GM19438 (cell line): ENCODE results near the gene WDR81.
"Not testable (repeated sequence)": the region's sequence is repeated elsewhere in the genome, so short reads cannot be mapped to it uniquely, and the experiment has no call there.

ENCODE experiments used
- ATAC-seq: cut with Tn5 transposase; IDR thresholded peaks from one replicate; pipeline ENCODE4 v1.9.1; 2021; ENCODE audit warnings: low read depth; ENCODE audit not compliant: unreplicated experiment

WDR81 gene

GRCh38 chr17:1752425-1753262 lies 28.1 kb downstream of the WDR81 start:
- ATAC-seq, result no peak

- ATAC-seq, result no peak
These were observed 29.4 kb downstream of the WDR81 start for GRCh38 chr17:1753767-1754429.

- ATAC-seq, result no peak
These were observed 30.1 kb downstream of the WDR81 start for GRCh38 chr17:1754430-1755112.

- no peak for ATAC-seq
These were observed 30.8 kb downstream of the WDR81 start for GRCh38 chr17:1755252-1755826.

GRCh38 chr17:1755827-1756262 lies 31.3 kb downstream of the WDR81 start:
- no peak for ATAC-seq

GRCh38 chr17:1758807-1759206 lies 34.3 kb downstream of the WDR81 start:
- no peak for ATAC-seq

GRCh38 chr17:1759529-1759928 lies 35.0 kb downstream of the WDR81 start:
- no peak for ATAC-seq

GRCh38 chr17:1762233-1762900 lies 37.9 kb downstream of the WDR81 start:
- ATAC-seq, result no peak

- no peak for ATAC-seq
These were observed 38.7 kb downstream of the WDR81 start for GRCh38 chr17:1762901-1763898.

- ATAC-seq, result no peak
These were observed 39.8 kb downstream of the WDR81 start for GRCh38 chr17:1764284-1764683.

- not testable (repeated sequence) for ATAC-seq
These were observed 40.2 kb downstream of the WDR81 start for GRCh38 chr17:1764705-1765104.

- ATAC-seq, result no peak
These were observed 41.1 kb downstream of the WDR81 start for GRCh38 chr17:1765576-1765975.

GRCh38 chr17:1766382-1767135 lies 42.1 kb downstream of the WDR81 start:
- ATAC-seq, result no peak

GRCh38 chr17:1767358-1767757 lies 42.9 kb downstream of the WDR81 start:
- no peak for ATAC-seq

GRCh38 chr17:1769822-1770477 lies 45.4 kb downstream of the WDR81 start:
- no peak for ATAC-seq

- not testable (repeated sequence) for ATAC-seq
These were observed 48.6 kb downstream of the WDR81 start for GRCh38 chr17:1773000-1773695.

GRCh38 chr17:1773696-1774181 lies 49.2 kb downstream of the WDR81 start:
- ATAC-seq, result no peak
